ENCODE results near the gene CALY.

GRCh38 chr10:133295426-133296320 is 41.0 kb downstream of the CALY start:
- TF ChIP-seq CTCF (IDR thresholded peaks at IDR 0.05; ENCODE audit: insufficient read depth, low read length, poor library complexity, severe bottlenecking) (no peak), EZH2phosphoT487 (conservative IDR thresholded peaks at IDR 0.05; ENCODE audit: low read length) (no peak)
